ENCODE data around the gene HYDIN.
"Not testable (repeated sequence)": the region's sequence is repeated elsewhere in the genome, so short reads cannot be mapped to it uniquely, and the experiment has no call there.

HYDIN gene

GRCh38 chr16:70864698-70865097 is 365.8 kb downstream of the HYDIN start:
- DNase-seq (ENCODE audit: low spot score): not testable (repeated sequence)

GRCh38 chr16:70861996-70862395 is 368.5 kb downstream of the HYDIN start:
- DNase-seq (ENCODE audit: low spot score): not testable (repeated sequence)

DNA sequence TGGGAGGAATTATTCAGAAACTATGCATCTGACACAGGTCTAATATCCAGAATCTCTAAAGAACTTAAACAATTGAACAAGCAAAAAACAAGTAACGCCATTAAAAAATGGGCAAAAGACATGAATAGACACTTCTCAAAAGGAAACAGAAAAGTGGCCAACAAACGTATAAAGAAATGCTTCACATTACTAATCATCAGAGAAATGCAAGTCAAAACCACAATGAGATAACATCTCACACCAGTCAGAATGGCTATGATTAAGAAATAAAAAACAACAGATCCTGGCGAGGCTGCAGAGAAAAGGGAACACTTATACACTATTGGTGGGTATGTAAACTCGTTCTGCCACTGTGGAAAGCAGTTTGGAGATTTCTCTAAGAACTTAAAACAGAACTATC is 379.2 kb downstream of the HYDIN start:
- DNase-seq (ENCODE audit: low spot score): not testable (repeated sequence)

- DNase-seq (ENCODE audit: low spot score): not testable (repeated sequence)
These were observed 406.9 kb downstream of the HYDIN start for GRCh38 chr16:70823498-70824118.

DNA sequence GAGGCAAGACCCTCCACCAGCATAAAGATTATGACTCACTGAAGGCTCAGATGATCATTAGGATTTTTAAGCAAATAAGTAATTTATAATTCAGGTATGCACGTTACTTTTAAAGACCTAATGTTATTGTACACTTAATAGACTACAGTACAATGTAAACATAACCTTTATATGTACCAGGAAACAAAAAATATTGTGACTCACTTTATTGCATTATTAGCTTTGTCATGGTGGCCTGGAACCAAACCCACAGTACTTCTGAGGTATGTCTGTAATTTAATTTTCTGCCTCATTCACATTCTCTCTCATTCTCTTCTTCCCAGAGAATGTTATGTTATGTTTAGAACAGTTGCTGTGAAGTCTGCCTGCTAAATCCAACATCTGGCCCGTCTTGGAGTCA is 407.8 kb downstream of the HYDIN start:
- not testable (repeated sequence) for DNase-seq (ENCODE audit: low spot score)

GRCh38 chr16:70818088-70818487 is 412.4 kb downstream of the HYDIN start:
- not testable (repeated sequence) for DNase-seq (ENCODE audit: low spot score)

DNA sequence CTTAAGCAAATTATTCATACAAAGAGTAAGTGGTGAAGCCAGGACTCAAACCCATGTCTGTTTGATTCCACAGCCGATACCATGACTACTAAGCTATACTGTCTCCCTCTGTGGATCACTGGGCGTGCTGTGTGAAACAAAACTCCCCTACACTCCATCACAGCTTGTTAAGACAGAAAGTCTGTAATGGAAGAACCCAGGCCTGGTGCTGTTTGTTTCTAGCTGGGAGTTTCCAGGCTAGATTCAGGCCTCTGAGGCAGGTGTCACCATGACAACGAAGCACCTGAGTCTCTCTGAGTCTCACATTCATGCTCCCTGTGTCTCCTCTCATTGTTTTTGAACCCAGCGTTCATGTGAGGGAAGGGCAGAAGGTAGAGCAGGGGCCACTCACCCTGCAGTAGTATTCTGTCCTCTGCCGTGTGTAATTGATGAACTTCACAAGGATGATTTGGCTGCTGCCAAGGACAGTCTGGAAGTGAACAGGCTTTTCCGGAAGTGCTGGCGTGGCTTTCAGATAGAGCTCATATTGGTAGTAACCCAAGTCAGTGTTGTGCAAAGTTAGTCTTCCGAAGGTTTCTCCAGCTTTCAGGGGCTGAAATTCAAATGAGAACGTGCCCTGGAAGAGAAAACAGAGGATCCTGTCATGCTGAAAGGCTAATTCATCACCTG is 421.0 kb downstream of the HYDIN start:
- no peak for DNase-seq (ENCODE audit: low spot score)

DNA sequence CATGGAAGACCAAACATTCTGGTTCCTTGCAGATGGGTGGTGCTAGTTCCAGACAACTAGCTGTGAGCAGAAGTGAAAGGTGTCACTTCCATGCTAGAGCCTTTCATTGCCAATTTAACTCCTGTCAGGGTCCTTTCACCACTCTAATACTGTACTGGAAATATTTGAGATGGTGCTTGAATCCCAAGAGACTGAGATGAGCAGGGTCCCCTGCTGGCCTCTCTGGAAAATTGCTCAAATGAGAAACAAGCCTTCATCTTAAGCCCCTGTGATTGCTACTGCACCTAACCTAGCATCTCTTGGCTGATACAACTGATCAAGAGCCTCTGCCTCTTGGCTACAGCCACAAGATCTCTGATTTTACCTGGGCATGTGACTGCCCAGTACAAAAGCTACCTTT is 422.2 kb downstream of the HYDIN start:
- no peak for DNase-seq (ENCODE audit: low spot score)

DNA sequence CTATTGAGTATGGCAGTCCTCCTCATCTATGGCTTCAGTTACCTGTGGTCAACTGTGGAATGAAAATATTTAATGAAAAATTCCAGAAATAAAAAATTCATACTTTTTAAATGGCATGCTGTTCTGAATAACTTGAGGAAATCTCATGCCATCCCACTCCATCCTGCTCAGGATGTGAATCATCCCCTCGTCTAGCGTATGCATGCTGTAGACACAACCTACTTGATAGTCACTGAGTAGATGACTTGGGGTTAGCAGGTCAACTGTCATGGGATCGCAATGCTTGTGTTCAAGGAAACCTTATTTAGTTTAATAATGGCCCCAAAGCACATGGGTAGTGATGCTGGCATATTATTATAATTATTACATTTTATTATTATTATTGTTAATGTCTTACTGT is 424.7 kb downstream of the HYDIN start:
- no peak for DNase-seq (ENCODE audit: low spot score)

- no peak for DNase-seq (ENCODE audit: low spot score)
These were observed 425.1 kb downstream of the HYDIN start for GRCh38 chr16:70805380-70805779.

- DNase-seq (ENCODE audit: low spot score): no peak
These were observed 425.8 kb downstream of the HYDIN start for GRCh38 chr16:70804734-70805169.

DNA sequence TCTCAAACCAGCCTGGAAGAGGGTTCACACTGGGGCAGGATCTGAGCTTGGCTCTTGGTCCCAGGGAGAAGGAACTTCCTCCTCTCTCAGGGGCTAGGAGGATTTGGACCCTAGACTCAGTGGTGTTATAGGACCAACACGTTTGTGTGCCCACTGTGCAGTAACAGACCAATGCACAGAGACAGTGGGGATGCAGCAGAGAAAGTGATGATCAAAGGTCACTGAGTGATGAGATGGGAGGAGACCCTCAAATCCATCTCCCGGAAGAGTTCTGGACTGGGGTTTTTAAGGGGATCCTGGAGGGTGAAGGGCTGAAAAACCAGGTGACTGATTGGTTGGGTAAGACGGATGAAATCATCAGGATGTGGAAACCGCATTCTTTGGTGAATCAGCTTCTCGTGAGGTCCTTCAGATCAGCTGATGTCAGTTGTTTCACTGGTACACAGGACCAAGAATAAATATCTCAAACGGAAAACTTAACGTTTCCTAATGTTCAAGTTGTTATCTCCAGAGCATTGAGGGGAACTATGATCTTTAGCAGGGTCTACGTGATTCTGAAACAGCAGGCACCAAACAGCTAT is 426.3 kb downstream of the HYDIN start:
- no peak for DNase-seq (ENCODE audit: low spot score)

- no peak for DNase-seq (ENCODE audit: low spot score)
These were observed 427.2 kb downstream of the HYDIN start for GRCh38 chr16:70803319-70803718.

DNA sequence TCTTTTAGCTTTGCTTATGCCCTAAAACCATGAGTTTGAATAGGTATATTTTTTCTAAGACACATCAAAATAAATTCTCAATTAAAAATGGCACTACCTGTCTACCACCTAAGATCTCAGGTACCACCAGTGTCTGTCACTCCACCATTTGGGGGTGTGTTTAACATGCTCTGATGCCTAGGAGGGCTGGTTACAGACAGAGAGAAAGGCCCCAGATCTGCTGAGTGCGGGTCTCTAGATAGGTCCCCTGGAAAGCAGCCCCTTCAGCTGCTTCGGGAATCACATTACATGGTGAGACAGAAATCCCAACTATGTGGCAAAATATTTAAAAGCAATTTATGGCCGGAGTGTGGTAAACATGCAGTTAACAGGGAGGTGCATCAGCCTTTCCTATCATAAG is 428.9 kb downstream of the HYDIN start:
- no peak for DNase-seq (ENCODE audit: low spot score)

DNA sequence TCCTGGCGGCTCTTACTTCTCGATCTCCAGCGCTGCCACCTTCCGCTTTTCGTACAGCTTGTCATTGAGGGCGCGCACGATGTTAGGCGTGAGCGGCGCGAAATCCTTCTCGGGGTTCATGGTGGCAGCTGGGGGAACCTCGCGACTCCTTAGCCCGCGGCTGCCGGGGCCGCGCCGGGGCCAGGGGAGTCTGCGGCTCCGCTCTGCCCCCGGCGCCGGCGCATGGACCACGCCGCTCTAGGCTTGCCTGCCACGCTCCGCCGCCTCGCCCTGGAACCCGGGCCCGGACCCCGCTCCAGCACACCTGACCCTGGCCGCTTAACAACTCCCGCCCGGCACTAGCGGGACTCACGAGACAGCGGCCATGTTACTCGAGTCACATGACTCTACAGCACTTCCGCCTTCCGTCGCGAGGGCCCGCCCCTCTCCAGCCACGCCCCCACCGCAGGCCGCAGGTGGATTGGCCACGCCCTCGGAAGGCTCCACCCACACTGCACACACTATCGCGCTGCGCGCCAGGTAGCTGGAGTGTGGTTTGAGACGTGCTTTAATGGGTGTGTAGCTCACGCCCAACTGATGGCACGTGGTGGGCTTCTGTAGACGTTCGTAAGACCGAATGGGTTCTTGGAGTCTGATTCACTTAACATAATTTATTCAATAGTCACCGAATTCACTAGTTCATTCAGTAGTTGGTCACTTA is 429.6 kb downstream of the HYDIN start, which contains the start of gene VAC14:
Gene VAC14 (minus strand): TSS at position 378 of the 700 bp plus-strand sequence. CDS start 258 bp downstream, at position 120.
- DNase-seq (ENCODE audit: low spot score): peak; percentile 87

DNA sequence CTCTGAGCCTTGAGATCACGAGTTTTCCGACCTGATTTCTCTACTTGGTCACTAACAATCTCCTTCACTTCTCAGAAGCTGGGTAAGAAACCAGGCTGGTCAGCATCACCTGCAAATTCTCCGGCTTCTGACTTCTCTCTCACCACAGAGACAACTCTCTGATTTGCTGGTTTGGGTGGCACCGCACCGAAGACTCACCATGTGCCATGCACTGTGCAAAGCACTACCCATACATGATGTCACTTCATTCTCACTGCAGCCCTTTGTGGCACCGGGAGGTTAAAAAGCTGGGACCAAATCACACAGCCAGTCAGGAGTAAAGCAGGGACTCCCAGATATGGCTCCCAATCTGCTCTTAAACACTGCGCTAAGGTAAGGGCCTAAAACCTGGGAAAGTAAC is 430.2 kb downstream of the HYDIN start:
- DNase-seq (ENCODE audit: low spot score): no peak

DNA sequence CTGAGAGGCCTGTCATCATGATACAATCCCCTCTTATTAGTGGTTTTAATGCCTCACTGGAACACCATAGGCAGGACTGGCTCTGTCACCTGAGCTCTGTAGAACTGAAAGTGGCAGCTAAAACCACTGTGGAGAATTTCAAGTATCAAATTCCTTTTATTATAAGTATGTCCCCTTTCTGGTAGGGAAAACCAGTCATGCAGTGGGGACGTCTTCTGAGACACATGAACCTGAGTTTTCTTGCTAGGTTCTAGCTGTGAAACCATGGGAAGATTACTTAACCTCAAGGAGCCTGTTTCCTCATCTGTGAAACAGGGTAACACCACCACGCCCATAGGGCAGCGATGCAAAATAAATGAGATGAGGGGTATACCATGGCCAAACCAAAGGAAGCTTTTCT is 434.2 kb downstream of the HYDIN start:
- no peak for DNase-seq (ENCODE audit: low spot score)

DNA sequence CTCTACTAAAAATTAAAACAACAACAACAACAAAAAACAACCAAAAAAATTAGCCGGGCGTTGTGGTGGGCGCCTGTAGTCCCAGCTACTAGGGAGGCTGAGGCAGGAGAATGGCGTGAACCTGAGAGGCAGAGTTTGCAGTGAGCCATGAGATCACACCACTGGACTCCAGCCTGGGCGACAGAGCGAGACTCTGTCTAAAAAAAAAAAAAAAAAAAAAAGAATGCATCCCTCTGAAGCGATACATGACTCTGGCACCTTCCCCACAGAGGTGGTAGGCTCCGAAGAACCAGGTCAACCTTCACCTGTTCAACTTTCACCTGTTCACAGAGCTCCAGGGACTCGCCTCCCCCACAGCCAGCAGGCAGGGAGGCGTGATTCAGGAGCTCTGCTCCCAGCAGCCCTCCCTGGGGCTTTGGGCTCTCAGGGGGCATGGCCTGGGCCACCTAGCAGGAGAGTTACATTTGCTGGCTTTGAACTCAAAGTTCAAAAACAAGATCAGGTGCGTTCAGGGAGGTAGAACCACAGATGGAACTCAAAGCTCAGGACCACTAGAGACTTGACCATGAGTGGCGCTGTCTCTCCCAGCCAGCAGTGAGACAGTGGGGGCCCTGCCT is 435.1 kb downstream of the HYDIN start:
- DNase-seq (ENCODE audit: low spot score): no peak

DNA sequence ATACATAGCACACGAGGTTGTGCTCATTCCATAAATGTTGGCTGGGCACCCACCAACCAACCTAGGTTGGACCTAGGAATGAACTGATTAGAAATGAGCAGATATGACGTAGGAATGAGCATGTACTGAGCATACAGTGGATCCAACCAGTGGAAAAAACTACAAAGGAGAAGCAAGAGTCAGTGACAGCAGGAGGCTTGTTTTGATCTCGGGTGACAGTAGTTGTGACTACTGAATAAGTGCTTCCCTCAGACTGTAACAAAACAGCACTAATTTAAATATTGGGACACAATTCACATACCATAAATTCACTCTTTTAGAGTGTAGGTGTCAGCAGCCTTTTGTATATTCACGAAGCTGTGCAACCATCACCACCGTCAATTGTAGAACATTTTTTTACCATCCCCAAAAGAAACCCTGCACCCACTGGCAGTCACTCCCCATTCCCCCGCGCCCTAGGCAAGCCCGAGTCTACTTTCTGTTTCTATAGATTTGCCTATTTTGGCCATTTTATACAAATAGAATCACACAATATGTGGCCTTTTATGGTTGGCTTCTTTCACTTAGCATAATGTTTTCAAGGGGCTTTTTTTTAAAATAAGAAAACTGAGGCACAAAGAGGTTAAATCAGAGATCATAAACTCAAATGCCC is 436.5 kb downstream of the HYDIN start:
- no peak for DNase-seq (ENCODE audit: low spot score)

DNA sequence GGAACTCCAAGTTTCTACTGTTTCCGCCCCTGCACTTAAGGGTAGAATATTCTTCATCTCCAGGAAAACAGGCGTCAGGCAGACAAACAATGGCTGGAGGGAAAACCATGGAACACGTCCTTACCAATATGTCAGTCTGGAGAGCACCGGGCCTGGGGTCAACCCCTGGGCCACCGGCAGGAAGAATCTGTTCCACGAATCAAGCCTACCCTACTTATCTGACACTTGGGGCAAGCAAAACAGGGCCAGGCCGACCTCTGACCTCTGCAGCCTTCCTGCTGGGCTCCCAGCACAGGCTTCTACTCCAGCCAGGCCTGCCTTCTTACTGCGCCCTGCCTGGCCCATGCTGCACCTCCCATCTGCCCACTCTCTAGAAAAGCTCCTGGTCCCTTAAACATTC is 439.7 kb downstream of the HYDIN start:
- no peak for DNase-seq (ENCODE audit: low spot score)
